Activated CD4-positive, alpha-beta T cell treated with anti-CD3 and anti-CD28 coated beads, Interleukin-2, amount 50 U/mL, for 48 hours (primary cell): ENCODE results near the gene SPATA31A3.
"Not testable (repeated sequence)": the region's sequence is repeated elsewhere in the genome, so short reads cannot be mapped to it uniquely, and the experiment has no call there.

ENCODE experiments used
- DNase-seq, 2 experiments: peaks; one replicate each; pipeline ENCODE4 v3.0.0-alpha.2; 2020

Gene SPATA31A3

GRCh38 chr9:66992450-66992849 lies at the start of gene SPATA31A3:
SPATA31A3 (minus strand) TSS chr9:66992550; CDS start chr9:66992521, 29 bp downstream.
- not testable (repeated sequence) for DNase-seq

- DNase-seq: not testable (repeated sequence)
Measured at GRCh38 chr9:66952576-66952975, 39.8 kb downstream of the SPATA31A3 start.

DNA sequence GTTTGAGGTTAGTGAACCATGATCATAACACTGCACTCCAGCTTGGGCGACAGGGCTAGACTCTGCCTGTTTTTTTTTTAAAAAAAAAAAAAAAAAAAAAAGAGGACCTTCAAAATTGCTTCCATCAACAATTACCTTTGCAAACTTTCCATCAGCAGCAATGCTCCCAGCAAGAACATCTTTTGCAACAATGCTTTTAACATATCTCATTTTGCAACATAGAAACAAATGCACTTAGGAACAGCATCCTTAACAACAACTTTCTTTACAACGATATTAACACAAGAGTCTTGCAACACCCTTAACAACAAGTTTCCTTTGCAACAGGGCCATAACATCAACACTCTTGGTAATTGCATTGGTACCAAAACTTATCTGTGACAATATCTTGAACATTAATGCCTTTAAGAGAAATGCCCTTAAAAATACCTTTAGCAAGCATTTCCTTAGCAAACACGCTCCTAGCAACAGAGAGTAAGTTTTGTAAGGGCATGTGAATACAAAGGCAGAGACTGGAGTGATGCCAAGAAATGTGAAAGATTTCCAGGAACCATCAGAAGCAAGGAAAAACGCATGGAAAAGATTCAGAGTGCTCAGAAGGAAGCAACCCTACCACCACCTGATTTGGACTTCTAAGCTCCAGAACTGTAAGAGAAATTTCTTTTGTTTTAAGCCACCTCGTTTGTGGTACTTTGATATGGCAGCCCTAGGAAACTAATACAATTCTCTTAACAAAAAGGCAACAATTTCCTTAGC lies 49.8 kb downstream of the SPATA31A3 start:
- DNase-seq: not testable (repeated sequence)

DNA sequence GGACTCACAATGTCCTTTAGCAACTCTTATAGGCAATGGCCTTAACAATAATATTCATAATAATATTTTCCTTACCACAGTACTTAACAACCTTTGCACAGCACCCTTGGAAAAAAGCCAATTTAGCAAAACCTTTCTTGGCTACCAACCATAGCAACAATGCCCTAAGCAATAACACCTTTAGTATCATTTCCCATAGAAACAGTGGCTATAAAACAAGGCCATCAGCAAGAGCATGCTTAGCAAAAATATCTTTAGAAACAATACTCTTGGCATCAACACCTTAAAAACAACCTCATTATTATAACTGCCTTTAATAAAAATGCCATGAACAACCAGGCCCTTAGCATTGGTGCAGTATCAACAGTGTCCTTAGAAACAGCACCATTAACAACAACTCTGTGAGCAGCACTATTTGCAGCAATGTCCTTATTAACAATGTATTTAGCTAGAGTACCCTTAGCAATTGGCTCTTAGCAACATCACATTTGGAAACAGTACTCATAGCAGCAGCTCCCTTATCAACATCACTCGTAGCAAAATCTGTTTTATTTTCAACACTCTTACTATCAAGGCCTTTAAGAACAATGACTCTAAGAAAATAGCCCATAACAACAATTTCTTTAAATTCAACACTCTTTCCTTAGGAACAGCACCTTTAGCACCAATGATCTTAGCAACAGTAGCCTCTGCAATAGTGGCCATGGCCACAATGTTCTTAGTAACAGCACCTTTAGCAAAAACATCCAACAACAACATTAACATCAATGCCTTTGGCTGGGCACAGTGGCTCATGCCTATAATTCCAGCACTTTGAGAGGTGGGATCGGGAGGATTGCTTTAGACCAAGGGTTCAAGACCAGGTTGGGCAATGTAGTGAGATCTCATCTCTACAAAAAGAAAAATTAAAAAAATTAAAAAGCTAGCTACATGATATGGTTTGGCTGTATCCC lies 52.2 kb downstream of the SPATA31A3 start:
- not testable (repeated sequence) for DNase-seq

GRCh38 chr9:66938322-66938721 lies 54.0 kb downstream of the SPATA31A3 start:
- not testable (repeated sequence) for DNase-seq

- not testable (repeated sequence) for DNase-seq
Measured at GRCh38 chr9:66937662-66938061, 54.7 kb downstream of the SPATA31A3 start.
